K562 (cell line): ENCODE results near the gene SPTBN5.

ENCODE experiments used
- GABPA ChIP-seq: fragments of 200-800 bp; sonication (Bioruptor generic); conservative IDR thresholded peaks from 2 replicates; pipeline ENCODE4 v1.6.1; 2016; ENCODE audit warnings: low read depth, missing genetic modification characterization, missing compliant biosample characterization
- STAT6 ChIP-seq: sonication (generic); formaldehyde crosslinking; IDR thresholded peaks from 2 replicates; pipeline ENCODE4 v1.8.1; 2023; ENCODE audit warnings: mild to moderate bottlenecking, missing genetic modification reagents
- ZNF79 ChIP-seq: fragments of 250-450 bp; sonication (Bioruptor Pico); IDR thresholded peaks from 2 replicates; pipeline ENCODE4 v1.4.0; 2020; ENCODE audit warnings: low read depth, mild to moderate bottlenecking, moderate library complexity

DNA sequence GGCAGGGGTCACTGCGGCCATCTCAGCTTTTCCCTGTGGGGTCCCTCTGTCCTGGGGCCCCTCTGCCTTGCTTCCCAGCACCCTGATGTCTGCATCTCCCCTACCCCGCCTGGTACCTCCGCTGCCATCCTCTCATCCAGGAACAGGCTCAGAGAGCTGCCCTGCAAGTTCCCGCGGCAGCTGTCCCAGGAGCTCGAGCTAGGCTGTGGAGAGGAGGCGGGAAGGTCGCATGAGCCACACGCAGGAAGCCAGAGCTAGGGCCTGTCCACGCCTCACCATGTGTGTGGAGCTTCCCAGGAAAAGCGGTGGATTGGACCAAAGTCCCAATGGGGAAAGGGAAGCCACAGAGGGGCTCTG lies 42.7 kb downstream of the SPTBN5 start:
- TF ChIP-seq ZNF79 (CRISPR knock-in tag) (no peak), STAT6 (CRISPR knock-in tag) (no peak), GABPA (tag) (no peak)
